Neutrophil (primary cell): ENCODE data around the gene LMAN1L.
A peak's percentile ranks its signal among the peaks of the same experiment; 100 is the strongest.

ENCODE experiments used
- H3K27ac ChIP-seq: fragments of 200-600 bp; sonication (generic); 2 replicates; pipeline ENCODE4 v1.5.1; 2016; ENCODE audit warnings: mild to moderate bottlenecking, moderate library complexity
- H3K27me3 ChIP-seq: fragments of 200-600 bp; sonication (generic); 2 replicates; pipeline ENCODE4 v1.6.0; 2016; ENCODE audit warnings: mild to moderate bottlenecking
- H3K36me3 ChIP-seq: fragments of 200-600 bp; sonication (generic); 2 replicates; pipeline ENCODE4 v1.5.1; 2017
- H3K4me1 ChIP-seq, 2 experiments: fragments of 200-600 bp in 1 of 2; sonication (generic) in 1 of 2; 1 replicate in 1 of 2; 2 replicates in 1 of 2; pipeline versions ENCODE4 v1.5.1 to v1.6.1; 2013 to 2016; ENCODE audit warnings: low read depth in 1 of 2, low read length in 1 of 2, mild to moderate bottlenecking in 1 of 2, moderate library complexity in 1 of 2; ENCODE audit not compliant: control insufficient read depth in 1 of 2, insufficient read depth in 1 of 2
- H3K4me3 ChIP-seq, 2 experiments: fragments of 200-600 bp in 1 of 2; sonication (generic) in 1 of 2; 1 replicate in 1 of 2; 2 replicates in 1 of 2; pipeline ENCODE4 v1.5.1; 2013 to 2016; ENCODE audit warnings: low read depth in 1 of 2, low read length in 1 of 2, mild to moderate bottlenecking in 1 of 2, moderate library complexity in 1 of 2
- H3K9me3 ChIP-seq: fragments of 200-600 bp; sonication (generic); 2 replicates; pipeline ENCODE4 v1.5.1; 2016
- CTCF ChIP-seq: fragments of 200-600 bp; sonication (generic); IDR thresholded peaks from 2 replicates; pipeline ENCODE4 v1.5.1; 2016; ENCODE audit warnings: antibody characterized with exemption

Gene LMAN1L

DNA sequence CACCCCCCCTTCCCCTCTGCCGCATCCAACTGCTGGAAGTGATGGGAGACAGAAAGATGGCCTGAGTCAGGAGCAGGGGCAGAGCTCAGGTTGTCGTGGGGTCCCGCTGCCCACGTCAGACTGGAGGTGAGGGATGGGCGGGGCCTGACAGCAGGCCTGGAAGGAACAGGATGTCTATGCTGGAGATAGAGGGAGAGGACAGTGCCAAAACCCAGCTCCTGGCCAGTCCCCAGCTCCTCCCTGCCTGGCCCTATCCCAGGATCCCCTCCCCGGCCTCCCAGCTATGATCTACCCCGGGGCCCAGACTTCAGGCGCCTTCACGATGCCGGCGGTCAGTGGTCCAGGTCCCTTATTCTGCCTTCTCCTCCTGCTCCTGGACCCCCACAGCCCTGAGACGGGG is at the start of gene LMAN1L:
TSS of gene LMAN1L (plus strand) at position 303 of the 400 bp plus-strand sequence. CDS start at position 323, 20 bp downstream.
- Histone ChIP-seq H3K36me3 (no peaks in the 10 kb centered on the region), H3K4me3 (no peak within 1 kb of the TSS), H3K9me3 (no peaks in the 10 kb centered on the region), H3K4me1 (no peaks in the 10 kb centered on the region), H3K27me3 (peaks cover 5% of the 10 kb centered on the region), H3K27ac (no peak within 1 kb of the TSS)
- TF ChIP-seq CTCF: no peak

GRCh38 chr15:74763416-74763815 is 49.2 kb upstream of the LMAN1L start:
- no peaks in the 10 kb centered on the region for H3K36me3 ChIP-seq
- H3K27ac ChIP-seq: no peak overlapping the region
- no peaks in the 10 kb centered on the region for H3K9me3 ChIP-seq
- no peak overlapping the region for H3K4me3 ChIP-seq
- TF ChIP-seq CTCF: no peak
- peaks cover 29% of the 10 kb centered on the region for H3K27me3 ChIP-seq
- H3K4me1 ChIP-seq: no peaks in the 10 kb centered on the region

GRCh38 chr15:74767167-74768098 is 45.2 kb upstream of the LMAN1L start:
- H3K4me3 ChIP-seq: no peak overlapping the region
- no peaks in the 10 kb centered on the region for H3K36me3 ChIP-seq
- H3K9me3 ChIP-seq: no peaks in the 10 kb centered on the region
- TF ChIP-seq CTCF: no peak
- peaks cover 33% of the 10 kb centered on the region for H3K27me3 ChIP-seq
- peaks cover 10 to 13% of the 10 kb centered on the region in 2 experiments for H3K4me1 ChIP-seq
- H3K27ac ChIP-seq: no peak overlapping the region

GRCh38 chr15:74768099-74768770 is 44.4 kb upstream of the LMAN1L start:
- Histone ChIP-seq H3K27me3 (peaks cover 25% of the 10 kb centered on the region), H3K9me3 (no peaks in the 10 kb centered on the region), H3K4me3 (no peak overlapping the region), H3K36me3 (no peaks in the 10 kb centered on the region), H3K27ac (no peak overlapping the region), H3K4me1 (peaks cover 18% of the 10 kb centered on the region in 2 experiments)
- no peak for TF ChIP-seq CTCF

- H3K9me3 ChIP-seq: no peaks in the 10 kb centered on the region
- no peaks in the 10 kb centered on the region for H3K36me3 ChIP-seq
- no peak overlapping the region for H3K4me3 ChIP-seq
- peak; percentile 88 for TF ChIP-seq CTCF
- no peak overlapping the region for H3K27ac ChIP-seq
- peaks cover 19% of the 10 kb centered on the region for H3K27me3 ChIP-seq
- H3K4me1 ChIP-seq: peaks cover 23 to 24% of the 10 kb centered on the region in 2 experiments
Observed at GRCh38 chr15:74768771-74769342, 43.8 kb upstream of the LMAN1L start.
